Measurements from ENCODE around the gene ACTR5. TPM values are rescaled to one million over a fixed set of nuclear protein-coding genes. Genes with fewer than 3 reads are reported as not detected.

ACTR5 gene
- total RNA-seq, 1 donor: 5.8 TPM

DNA sequence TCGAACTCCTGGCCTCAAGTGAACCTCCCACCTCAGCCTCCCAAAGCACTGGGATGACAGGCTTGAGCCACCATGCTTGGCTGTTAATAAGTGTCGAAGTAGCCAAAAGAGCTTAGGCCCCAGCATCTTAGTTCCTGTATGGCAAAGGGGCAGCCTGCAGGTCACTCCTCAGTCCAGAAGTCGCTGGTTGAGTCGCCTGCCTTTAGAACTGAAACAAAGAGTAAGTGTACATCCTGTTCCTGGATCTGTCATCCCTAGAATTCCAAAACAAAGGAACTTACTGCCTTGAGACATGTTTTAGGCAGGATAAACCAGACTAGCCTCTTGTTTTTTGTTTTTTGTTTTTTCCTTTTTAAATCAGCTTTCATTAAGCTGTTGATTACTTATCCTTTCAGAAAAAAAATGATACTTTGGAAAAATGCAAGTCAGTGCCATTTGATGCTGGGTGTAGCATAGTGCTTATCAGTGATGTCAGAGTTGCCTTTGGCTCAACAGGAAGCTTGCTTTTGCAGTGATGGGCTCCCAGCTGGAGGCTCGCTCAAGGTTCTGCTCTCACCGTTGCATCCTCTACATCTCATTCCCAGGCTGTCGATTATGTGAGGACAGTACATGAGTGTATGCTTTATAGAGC is 9.0 kb downstream of the ACTR5 start:
- Histone ChIP-seq H3K27ac (ENCODE audit: low read depth, low read length) (no peak overlapping the region), H3K79me2 (ENCODE audit: insufficient read depth, low read length) (no peaks in the 10 kb centered on the region), H3K9me3 (ENCODE audit: low read depth, low read length) (no peaks in the 10 kb centered on the region), H2AFZ (ENCODE audit: low read length) (no peak overlapping the region), H3K4me2 (ENCODE audit: insufficient read depth, low read length) (no peak overlapping the region), H3K4me3 (ENCODE audit: insufficient read depth, low read length) (no peak overlapping the region), H3K36me3 (ENCODE audit: insufficient read depth, low read length) (peaks cover 56% of the 10 kb centered on the region), H3K4me1 (ENCODE audit: insufficient read depth, low read length) (no peaks in the 10 kb centered on the region), H3K27me3 (ENCODE audit: insufficient read depth, low read length) (no peaks in the 10 kb centered on the region), H4K20me1 (ENCODE audit: insufficient read depth, low read length) (no peaks in the 10 kb centered on the region)
- peak; percentile 3 for DNase-seq (ENCODE audit: insufficient read length, low spot score, missing footprints)
- TF ChIP-seq, protein P1, sequence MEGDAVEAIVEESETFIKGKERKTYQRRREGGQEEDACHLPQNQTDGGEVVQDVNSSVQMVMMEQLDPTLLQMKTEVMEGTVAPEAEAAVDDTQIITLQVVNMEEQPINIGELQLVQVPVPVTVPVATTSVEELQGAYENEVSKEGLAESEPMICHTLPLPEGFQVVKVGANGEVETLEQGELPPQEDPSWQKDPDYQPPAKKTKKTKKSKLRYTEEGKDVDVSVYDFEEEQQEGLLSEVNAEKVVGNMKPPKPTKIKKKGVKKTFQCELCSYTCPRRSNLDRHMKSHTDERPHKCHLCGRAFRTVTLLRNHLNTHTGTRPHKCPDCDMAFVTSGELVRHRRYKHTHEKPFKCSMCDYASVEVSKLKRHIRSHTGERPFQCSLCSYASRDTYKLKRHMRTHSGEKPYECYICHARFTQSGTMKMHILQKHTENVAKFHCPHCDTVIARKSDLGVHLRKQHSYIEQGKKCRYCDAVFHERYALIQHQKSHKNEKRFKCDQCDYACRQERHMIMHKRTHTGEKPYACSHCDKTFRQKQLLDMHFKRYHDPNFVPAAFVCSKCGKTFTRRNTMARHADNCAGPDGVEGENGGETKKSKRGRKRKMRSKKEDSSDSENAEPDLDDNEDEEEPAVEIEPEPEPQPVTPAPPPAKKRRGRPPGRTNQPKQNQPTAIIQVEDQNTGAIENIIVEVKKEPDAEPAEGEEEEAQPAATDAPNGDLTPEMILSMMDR (IDR thresholded peaks at IDR 0.05; ENCODE audit: extremely low read depth, low read depth, low read length): no peak

DNA sequence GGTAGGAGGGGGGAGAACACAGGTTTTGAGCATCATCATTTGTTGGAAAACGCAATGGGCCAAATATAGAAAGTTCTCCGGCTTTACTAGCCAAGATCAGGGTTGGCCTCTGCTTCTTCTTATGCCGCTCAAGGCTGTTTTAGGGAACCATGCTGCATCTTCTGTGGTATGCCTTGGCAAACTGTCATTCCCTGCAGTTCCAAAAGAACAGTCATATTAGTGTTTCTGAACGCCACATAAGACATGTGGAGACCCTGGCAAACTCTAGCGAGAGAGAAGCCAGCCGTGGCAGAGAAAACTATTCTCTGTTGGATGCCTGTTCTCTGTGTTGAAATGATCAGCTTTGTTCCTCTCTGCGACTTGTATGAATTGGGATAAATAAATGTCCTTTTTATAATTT is 10.8 kb downstream of the ACTR5 start:
- H3K27me3 ChIP-seq (ENCODE audit: insufficient read depth, low read length): no peaks in the 10 kb centered on the region
- no peaks in the 10 kb centered on the region for H3K4me1 ChIP-seq (ENCODE audit: insufficient read depth, low read length)
- no peak overlapping the region for H3K27ac ChIP-seq (ENCODE audit: low read depth, low read length)
- no peaks in the 10 kb centered on the region for H4K20me1 ChIP-seq (ENCODE audit: insufficient read depth, low read length)
- H3K36me3 ChIP-seq (ENCODE audit: insufficient read depth, low read length): peaks cover 49% of the 10 kb centered on the region
- no peak overlapping the region for H2AFZ ChIP-seq (ENCODE audit: low read length)
- no peaks in the 10 kb centered on the region for H3K9me3 ChIP-seq (ENCODE audit: low read depth, low read length)
- no peaks in the 10 kb centered on the region for H3K79me2 ChIP-seq (ENCODE audit: insufficient read depth, low read length)
- H3K4me3 ChIP-seq (ENCODE audit: insufficient read depth, low read length): no peak overlapping the region
- peak; percentile 18 for DNase-seq (ENCODE audit: insufficient read length, low spot score, missing footprints)
- no peak overlapping the region for H3K4me2 ChIP-seq (ENCODE audit: insufficient read depth, low read length)
- TF ChIP-seq, protein P1 (IDR thresholded peaks at IDR 0.05; ENCODE audit: extremely low read depth, low read depth, low read length): no peak

DNA sequence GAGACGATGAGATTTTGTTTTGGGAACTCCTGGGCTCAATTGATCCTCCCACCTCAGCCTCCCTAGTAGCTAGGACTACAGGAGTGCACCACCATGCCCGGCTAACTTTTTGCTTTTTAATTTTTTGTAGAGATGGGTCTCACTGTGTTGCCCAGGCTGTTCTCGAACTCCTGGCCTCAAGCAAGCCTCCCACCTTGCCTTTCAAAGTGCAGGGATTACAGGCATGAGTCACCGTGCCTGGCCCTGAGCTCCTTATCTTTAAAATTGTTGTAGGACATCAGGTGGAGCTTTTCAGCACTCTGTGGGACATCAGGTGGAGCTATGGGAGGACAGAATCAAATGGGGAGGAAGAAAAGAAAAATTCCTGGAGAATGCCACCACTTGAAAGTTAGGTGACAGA is 12.7 kb downstream of the ACTR5 start:
- TF ChIP-seq, protein P1 (IDR thresholded peaks at IDR 0.05; ENCODE audit: extremely low read depth, low read depth, low read length): no peak
- H3K4me2 ChIP-seq (ENCODE audit: insufficient read depth, low read length): no peak overlapping the region
- H3K27me3 ChIP-seq (ENCODE audit: insufficient read depth, low read length): no peaks in the 10 kb centered on the region
- H3K27ac ChIP-seq (ENCODE audit: low read depth, low read length): no peak overlapping the region
- no peaks in the 10 kb centered on the region for H3K9me3 ChIP-seq (ENCODE audit: low read depth, low read length)
- no peak overlapping the region for H3K4me3 ChIP-seq (ENCODE audit: insufficient read depth, low read length)
- peaks cover 16% of the 10 kb centered on the region for H3K4me1 ChIP-seq (ENCODE audit: insufficient read depth, low read length)
- no peak overlapping the region for H2AFZ ChIP-seq (ENCODE audit: low read length)
- H4K20me1 ChIP-seq (ENCODE audit: insufficient read depth, low read length): no peaks in the 10 kb centered on the region
- DNase-seq (ENCODE audit: insufficient read length, low spot score, missing footprints): no peak
- H3K36me3 ChIP-seq (ENCODE audit: insufficient read depth, low read length): peaks cover 36% of the 10 kb centered on the region
- no peaks in the 10 kb centered on the region for H3K79me2 ChIP-seq (ENCODE audit: insufficient read depth, low read length)

DNA sequence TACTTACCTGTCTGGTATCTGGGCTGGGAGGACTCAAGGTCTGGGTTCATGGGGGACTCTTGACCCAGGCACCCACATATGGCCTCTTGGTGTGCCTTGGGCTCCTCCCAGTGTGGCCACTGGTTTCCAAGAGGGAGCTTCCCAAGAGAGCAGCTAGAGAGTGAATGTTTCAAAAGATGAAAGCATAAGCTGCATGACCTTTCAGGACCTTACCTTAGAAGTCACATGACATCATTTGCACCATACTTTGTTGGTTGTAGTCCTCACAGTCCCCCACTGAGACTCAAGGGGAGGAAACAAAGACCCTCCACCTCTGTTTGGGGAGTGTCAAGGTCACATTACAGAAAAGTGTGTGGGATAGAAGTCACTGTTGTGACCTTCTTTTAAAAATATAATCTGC is 13.9 kb downstream of the ACTR5 start:
- Histone ChIP-seq H3K79me2 (ENCODE audit: insufficient read depth, low read length) (no peaks in the 10 kb centered on the region), H3K36me3 (ENCODE audit: insufficient read depth, low read length) (peaks cover 28% of the 10 kb centered on the region), H3K27me3 (ENCODE audit: insufficient read depth, low read length) (no peaks in the 10 kb centered on the region), H3K4me1 (ENCODE audit: insufficient read depth, low read length) (peaks cover 19% of the 10 kb centered on the region), H3K4me3 (ENCODE audit: insufficient read depth, low read length) (no peak overlapping the region), H3K4me2 (ENCODE audit: insufficient read depth, low read length) (no peak overlapping the region), H2AFZ (ENCODE audit: low read length) (no peak overlapping the region), H4K20me1 (ENCODE audit: insufficient read depth, low read length) (no peaks in the 10 kb centered on the region), H3K27ac (ENCODE audit: low read depth, low read length) (no peak overlapping the region), H3K9me3 (ENCODE audit: low read depth, low read length) (no peaks in the 10 kb centered on the region)
- DNase-seq (ENCODE audit: insufficient read length, low spot score, missing footprints): no peak
- TF ChIP-seq, protein P1 (IDR thresholded peaks at IDR 0.05; ENCODE audit: extremely low read depth, low read depth, low read length): no peak
